OCI-LY7 (cell line): ENCODE data around the gene MRTFB. TPM values are rescaled to one million over a fixed set of nuclear protein-coding genes. Genes with fewer than 3 reads are reported as not detected.

Experiments used
- BruUV-seq: library from RNA; stranded (reverse); fragments of 400-500 nt; replicated peaks from 2 replicates; lab custom pipeline; 2021; lab: Mats Ljungman, UMichigan
- CTCF ChIA-PET: fragments of 300-600 bp; sonication (Branson Sonifier 250); formaldehyde crosslinking; loops from one replicate; lab custom pipeline; 2022; ENCODE audit warnings: antibody characterized with exemption; ENCODE audit not compliant: unreplicated experiment; lab: Charles Lee
- POLR2A ChIA-PET: fragments of 300-600 bp; sonication (Branson Sonifier 250); formaldehyde crosslinking; loops from one replicate; lab custom pipeline; 2022; ENCODE audit warnings: antibody characterized with exemption; lab: Charles Lee
- DNase-seq: peaks from one replicate; pipeline ENCODE4 v3.0.0-alpha.2; 2015; ENCODE audit warnings: low spot score
- H2AFZ ChIP-seq: fragments of 200-600 bp; sonication (generic), shearing (Covaris generic); 2 replicates; pipeline ENCODE4 v1.6.1; 2014; ENCODE audit warnings: mild to moderate bottlenecking, antibody characterized with exemption, low read length, moderate library complexity
- H3K27ac ChIP-seq: fragments of 200-600 bp; sonication (generic); 2 replicates; pipeline ENCODE4 v1.5.1; 2014; ENCODE audit warnings: mixed run types, low read depth, mild to moderate bottlenecking, moderate library complexity, low read length, inconsistent platforms; ENCODE audit not compliant: poor library complexity, severe bottlenecking
- H3K36me3 ChIP-seq: fragments of 200-600 bp; sonication (generic); 2 replicates; pipeline ENCODE4 v1.6.1; 2014; ENCODE audit warnings: mild to moderate bottlenecking, antibody characterized with exemption, low read length, moderate library complexity, mixed read lengths; ENCODE audit not compliant: insufficient read depth
- H3K4me1 ChIP-seq: fragments of 200-600 bp; sonication (generic); 2 replicates; pipeline ENCODE4 v1.5.1; 2014; ENCODE audit warnings: mild to moderate bottlenecking, low read length; ENCODE audit not compliant: insufficient read depth, poor library complexity, severe bottlenecking
- H3K4me2 ChIP-seq: fragments of 200-600 bp; sonication (generic); 2 replicates; pipeline ENCODE4 v1.6.1; 2014; ENCODE audit warnings: mild to moderate bottlenecking, low read length
- H3K4me3 ChIP-seq: fragments of 200-600 bp; sonication (generic); 2 replicates; pipeline ENCODE4 v1.5.1; 2014; ENCODE audit warnings: mild to moderate bottlenecking, low read depth, low read length; ENCODE audit not compliant: poor library complexity, severe bottlenecking
- H3K79me2 ChIP-seq: fragments of 200-600 bp; sonication (generic); 2 replicates; pipeline ENCODE4 v1.6.1; 2016; ENCODE audit warnings: low read depth, mild to moderate bottlenecking, low read length, moderate library complexity, mixed read lengths; ENCODE audit not compliant: insufficient read depth
- H3K9me2 ChIP-seq: fragments of 200-600 bp; sonication (generic); 2 replicates; pipeline ENCODE4 v1.6.1; 2016; ENCODE audit warnings: mild to moderate bottlenecking, low read length, mixed read lengths; ENCODE audit not compliant: insufficient read depth
- H3K9me3 ChIP-seq: fragments of 200-600 bp; sonication (generic); 2 replicates; pipeline ENCODE4 v1.6.1; 2014; ENCODE audit warnings: mild to moderate bottlenecking, mixed run types, low read length, mixed read lengths
- H4K20me1 ChIP-seq: fragments of 200-600 bp; sonication (generic); 2 replicates; pipeline ENCODE4 v1.6.1; 2014; ENCODE audit warnings: mild to moderate bottlenecking, antibody characterized with exemption, low read length, moderate library complexity, mixed read lengths; ENCODE audit not compliant: insufficient read depth
- EZH2phosphoT487 ChIP-seq: fragments of 200-600 bp; sonication (generic); IDR thresholded peaks from 2 replicates; pipeline ENCODE4 v1.6.1; 2018; ENCODE audit warnings: low read depth, borderline replicate concordance, mild to moderate bottlenecking, mixed run types, antibody characterized with exemption, low read length, moderate library complexity, mixed read lengths
- intact Hi-C: fragments of 100-400 bp; cut with micrococcal nuclease; formaldehyde crosslinking; loops from one replicate; pipeline ENCODE4 v1.10.0; 2022; ENCODE audit not compliant: unreplicated experiment
- total RNA-seq, 2 experiments: library from RNA; depleted of rRNA in 1 of 2; stranded (reverse); fragments of >200 nt in 1 of 2; shearing (Covaris generic) in 1 of 2; gene quantifications; 2 replicates each; pipeline ENCODE4 v1.2.3, GENCODE V29; 2014 to 2022
- TF ChIP-seq, protein P1 (sequence below): fragments of 200-600 bp; sonication (generic); conservative IDR thresholded peaks from 2 replicates; pipeline ENCODE4 v1.5.1; 2014; ENCODE audit warnings: mild to moderate bottlenecking, antibody characterized with exemption, low read length, moderate library complexity, mixed read lengths

MRTFB gene
- total RNA-seq, 2 experiments from 2014 or later: 8.5 to 21.4 TPM

- CTCF ChIA-PET: no interaction called here
- intact Hi-C loops: no loop called here
Observed at GRCh38 chr16:14097182-14097959, 26.3 kb downstream of the MRTFB start.

GRCh38 chr16:14098081-14098480 is 27.0 kb downstream of the MRTFB start:
- Histone ChIP-seq H2AFZ (no peak overlapping the region), H3K4me2 (no peak overlapping the region), H3K4me1 (peaks cover 11% of the 10 kb centered on the region), H3K4me3 (no peak overlapping the region), H4K20me1 (no peaks in the 10 kb centered on the region), H3K79me2 (peaks cover 4% of the 10 kb centered on the region; the same call in 1 of the 2 replicates), H3K27ac (no peak overlapping the region), H3K36me3 (no peaks in the 10 kb centered on the region), H3K9me3 (no peaks in the 10 kb centered on the region), H3K9me2 (no peaks in the 10 kb centered on the region)
- ChIA-PET CTCF (no interaction called here), POLR2A (interaction anchor here (0.6 kb wide), 2 partner anchors 154 to 161 kb away, joined by 5 read pairs; no protein-coding TSS in a partner anchor)
- TF ChIP-seq EZH2phosphoT487: no peak
- TF ChIP-seq, protein P1, sequence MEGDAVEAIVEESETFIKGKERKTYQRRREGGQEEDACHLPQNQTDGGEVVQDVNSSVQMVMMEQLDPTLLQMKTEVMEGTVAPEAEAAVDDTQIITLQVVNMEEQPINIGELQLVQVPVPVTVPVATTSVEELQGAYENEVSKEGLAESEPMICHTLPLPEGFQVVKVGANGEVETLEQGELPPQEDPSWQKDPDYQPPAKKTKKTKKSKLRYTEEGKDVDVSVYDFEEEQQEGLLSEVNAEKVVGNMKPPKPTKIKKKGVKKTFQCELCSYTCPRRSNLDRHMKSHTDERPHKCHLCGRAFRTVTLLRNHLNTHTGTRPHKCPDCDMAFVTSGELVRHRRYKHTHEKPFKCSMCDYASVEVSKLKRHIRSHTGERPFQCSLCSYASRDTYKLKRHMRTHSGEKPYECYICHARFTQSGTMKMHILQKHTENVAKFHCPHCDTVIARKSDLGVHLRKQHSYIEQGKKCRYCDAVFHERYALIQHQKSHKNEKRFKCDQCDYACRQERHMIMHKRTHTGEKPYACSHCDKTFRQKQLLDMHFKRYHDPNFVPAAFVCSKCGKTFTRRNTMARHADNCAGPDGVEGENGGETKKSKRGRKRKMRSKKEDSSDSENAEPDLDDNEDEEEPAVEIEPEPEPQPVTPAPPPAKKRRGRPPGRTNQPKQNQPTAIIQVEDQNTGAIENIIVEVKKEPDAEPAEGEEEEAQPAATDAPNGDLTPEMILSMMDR: no peak
- intact Hi-C loops: no loop called here
- no TSS peak for BruUV-seq
- no peak for DNase-seq

More at GRCh38 chr16:14097182-14097959, 26.3 kb downstream of the MRTFB start:
- Histone ChIP-seq H4K20me1 (no peaks in the 10 kb centered on the region), H2AFZ (no peak overlapping the region), H3K9me2 (no peaks in the 10 kb centered on the region), H3K79me2 (peaks cover 4% of the 10 kb centered on the region; the same call in 1 of the 2 replicates), H3K4me1 (peaks cover 11% of the 10 kb centered on the region), H3K4me3 (no peak overlapping the region), H3K36me3 (no peaks in the 10 kb centered on the region), H3K4me2 (no peak overlapping the region), H3K27ac (no peak overlapping the region), H3K9me3 (no peaks in the 10 kb centered on the region)
- DNase-seq: no peak
- POLR2A ChIA-PET: interaction anchor here (0.5 to 0.8 kb wide), 2 partner anchors 12 to 1298 kb away, joined by 4 to 10 read pairs; no protein-coding TSS in a partner anchor
- BruUV-seq: no TSS peak
- TF ChIP-seq EZH2phosphoT487: no peak
- TF ChIP-seq, protein P1: no peak

DNA sequence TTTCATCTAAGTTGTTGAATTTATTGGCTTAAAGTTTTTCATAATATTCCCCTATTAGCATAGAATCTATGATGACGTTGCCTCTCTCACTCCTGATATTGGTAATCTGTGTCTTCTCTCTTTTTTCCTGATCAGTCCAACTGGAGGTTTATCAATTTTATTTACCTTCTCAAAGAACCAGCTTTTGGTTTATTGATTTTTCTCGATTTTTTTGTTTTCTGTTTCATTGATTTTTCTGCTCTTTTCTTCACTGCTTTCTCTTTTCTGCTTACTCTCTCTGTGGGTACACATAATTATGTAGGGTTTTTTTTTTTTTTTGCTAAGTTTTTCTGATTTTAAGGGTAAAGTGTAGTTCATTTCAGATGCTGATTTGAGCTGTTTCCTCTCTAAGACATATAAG is 29.7 kb downstream of the MRTFB start:
- no peak overlapping the region for H3K4me2 ChIP-seq
- intact Hi-C loops: no loop called here
- H2AFZ ChIP-seq: no peak overlapping the region
- peaks cover 4% of the 10 kb centered on the region; the same call in 1 of the 2 replicates for H3K79me2 ChIP-seq
- H3K9me3 ChIP-seq: no peaks in the 10 kb centered on the region
- ChIA-PET CTCF (no interaction called here), POLR2A (interaction anchor here (0.6 to 1.0 kb wide), 6 partner anchors 25 to 457 kb away, joined by 3 to 5 read pairs (median 4); no protein-coding TSS in a partner anchor)
- no peak for TF ChIP-seq EZH2phosphoT487
- TF ChIP-seq, protein P1: no peak
- H3K4me3 ChIP-seq: no peak overlapping the region
- H3K4me1 ChIP-seq: peaks cover 11% of the 10 kb centered on the region
- no peaks in the 10 kb centered on the region for H4K20me1 ChIP-seq
- H3K36me3 ChIP-seq: no peaks in the 10 kb centered on the region
- H3K27ac ChIP-seq: no peak overlapping the region
- no TSS peak for BruUV-seq
- no peak for DNase-seq
- no peaks in the 10 kb centered on the region for H3K9me2 ChIP-seq
